GM21576 (cell line): ENCODE results near the gene RPRD1A.
"Not testable (repeated sequence)": the region's sequence is repeated elsewhere in the genome, so short reads cannot be mapped to it uniquely, and the experiment has no call there.

Experiments
- ATAC-seq: cut with Tn5 transposase; IDR thresholded peaks from one replicate; pipeline ENCODE4 v1.9.1; 2021; ENCODE audit warnings: mild to moderate bottlenecking, moderate library complexity; ENCODE audit not compliant: unreplicated experiment

The RPRD1A gene

GRCh38 chr18:36031903-36032302 lies 35.5 kb downstream of the RPRD1A start:
- no peak for ATAC-seq

GRCh38 chr18:36031407-36031806 lies 36.0 kb downstream of the RPRD1A start:
- no peak for ATAC-seq

GRCh38 chr18:36028859-36029258 lies 38.5 kb downstream of the RPRD1A start:
- no peak for ATAC-seq

DNA sequence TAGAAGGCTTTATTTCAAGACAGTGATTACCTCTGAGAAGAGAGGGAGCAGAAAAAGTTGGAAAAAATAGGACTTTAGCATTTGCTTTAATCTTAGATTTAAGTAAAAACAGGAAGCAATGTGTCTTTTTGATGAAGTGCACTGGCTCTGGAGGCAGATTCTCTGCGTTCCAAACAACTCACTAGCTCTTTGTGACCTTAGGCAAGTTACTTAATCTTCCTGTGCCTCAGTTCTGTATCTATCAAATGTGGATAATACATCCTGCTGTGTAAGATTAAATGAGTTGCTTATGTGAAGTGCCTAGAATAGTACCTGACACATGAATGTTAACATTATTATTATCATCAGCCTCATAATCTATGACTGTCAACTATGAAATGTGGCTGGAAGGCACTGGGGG lies 42.3 kb downstream of the RPRD1A start:
- ATAC-seq = no peak

- ATAC-seq = not testable (repeated sequence)
Measured at GRCh38 chr18:36024241-36024640, 43.1 kb downstream of the RPRD1A start.

DNA sequence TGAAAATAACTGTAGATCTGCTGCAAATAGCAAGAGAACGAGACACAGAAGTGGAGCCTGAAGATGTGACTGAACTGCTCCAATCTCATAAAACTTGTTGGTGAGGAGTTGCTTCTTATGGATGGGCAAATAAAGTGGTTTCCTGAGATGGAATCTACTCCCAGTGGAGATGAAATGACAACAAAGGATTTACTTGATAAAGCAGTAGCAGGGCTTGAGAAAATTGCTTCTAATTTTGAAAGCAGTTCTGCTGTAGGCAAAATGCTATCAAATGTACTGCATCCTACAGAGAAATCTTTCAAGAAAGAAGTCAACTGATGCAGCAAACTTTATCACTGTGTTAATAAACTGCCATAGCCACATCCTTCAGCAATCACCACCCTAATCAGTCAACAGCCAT lies 44.0 kb downstream of the RPRD1A start:
- ATAC-seq = no peak

DNA sequence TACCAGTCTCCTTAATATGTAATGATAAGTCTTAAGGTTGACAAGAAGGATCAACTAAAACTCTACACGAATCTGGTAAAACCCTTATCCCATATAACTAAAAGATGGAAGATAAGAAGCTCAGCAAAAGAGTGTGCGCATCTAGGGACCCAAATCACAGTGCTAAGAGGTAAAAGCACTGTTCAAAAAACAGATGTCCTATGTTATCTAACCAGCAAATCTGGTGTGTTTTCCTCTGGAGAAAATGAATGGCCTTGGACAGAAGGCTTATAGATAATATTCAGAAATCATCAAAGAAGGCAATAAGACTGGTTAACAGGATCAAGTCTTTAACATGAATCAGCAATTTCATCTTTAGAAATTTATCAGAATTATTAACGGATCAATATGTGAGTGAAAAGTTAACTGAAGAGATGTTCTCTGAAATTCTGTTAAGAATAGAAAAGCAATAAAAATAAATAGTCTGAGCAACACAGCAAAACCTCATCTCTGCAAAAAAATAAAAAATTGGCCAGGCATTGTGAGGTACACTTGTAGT lies 47.1 kb downstream of the RPRD1A start:
- ATAC-seq = no peak

- ATAC-seq = no peak
Measured at GRCh38 chr18:36017232-36017631, 50.1 kb downstream of the RPRD1A start.

DNA sequence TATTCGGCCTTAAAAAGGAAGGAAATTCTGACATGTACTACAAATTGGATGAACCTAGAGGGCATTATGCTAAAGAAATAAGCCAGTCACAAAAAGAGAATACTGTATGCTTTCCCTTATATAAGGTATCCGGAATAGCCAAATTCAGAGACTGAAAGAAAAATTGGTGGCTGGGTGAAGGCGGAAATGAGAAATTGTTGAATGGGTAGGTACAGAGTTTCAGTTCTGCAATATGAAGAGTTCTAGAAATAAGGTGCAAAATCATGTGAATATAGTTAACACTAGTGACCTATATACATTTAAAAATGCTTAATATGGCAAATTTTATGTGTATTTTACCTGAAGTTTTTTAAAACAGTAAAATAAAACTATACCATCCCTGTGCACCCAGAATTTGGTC lies 51.7 kb downstream of the RPRD1A start:
- ATAC-seq = peak; percentile 94

- no peak for ATAC-seq
Measured at GRCh38 chr18:36012891-36013290, 54.5 kb downstream of the RPRD1A start.

GRCh38 chr18:36009214-36009613 lies 58.1 kb downstream of the RPRD1A start:
- no peak for ATAC-seq

- no peak for ATAC-seq
Measured at GRCh38 chr18:36006997-36007396, 60.4 kb downstream of the RPRD1A start.

GRCh38 chr18:35999925-36000324 lies 67.4 kb downstream of the RPRD1A start:
- ATAC-seq = no peak

DNA sequence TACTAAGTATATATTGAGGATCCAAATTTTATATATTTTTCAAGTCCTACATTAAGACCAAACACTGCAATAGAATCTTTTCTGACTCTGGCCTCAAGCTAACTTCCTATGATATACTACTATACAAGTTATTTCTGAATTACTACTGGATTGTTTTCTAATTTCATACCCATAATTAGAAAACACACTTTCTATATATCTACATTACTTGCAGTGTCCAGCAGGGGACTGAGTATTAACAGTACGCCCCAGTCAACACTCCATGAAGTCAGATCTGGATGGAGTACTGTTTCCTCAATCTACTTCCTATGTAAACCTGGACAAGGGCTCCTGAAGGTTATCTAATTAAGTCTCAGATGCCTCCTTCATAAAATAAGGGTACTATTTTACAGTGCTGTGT lies 68.4 kb downstream of the RPRD1A start:
- ATAC-seq = no peak

GRCh38 chr18:35993013-35993412 lies 74.3 kb downstream of the RPRD1A start:
- ATAC-seq = no peak

DNA sequence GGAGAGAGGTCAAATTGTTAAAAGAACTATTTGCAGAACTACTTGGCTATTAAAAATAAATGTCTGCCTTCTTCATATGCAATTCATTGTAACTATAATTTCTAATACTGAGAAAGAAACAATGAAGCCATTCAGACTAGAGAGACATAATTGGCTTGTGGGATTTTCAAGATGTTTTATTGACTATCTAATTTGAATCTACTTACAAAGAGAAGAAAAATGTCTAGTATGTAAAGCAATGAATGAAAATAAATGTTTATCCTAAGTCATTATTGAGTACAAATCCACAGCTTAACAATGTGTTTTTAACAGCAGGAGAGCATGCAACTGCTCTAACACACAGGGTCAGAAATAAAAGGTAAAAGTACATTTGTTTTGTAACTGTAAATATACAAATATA lies 75.7 kb downstream of the RPRD1A start:
- ATAC-seq = no peak

DNA sequence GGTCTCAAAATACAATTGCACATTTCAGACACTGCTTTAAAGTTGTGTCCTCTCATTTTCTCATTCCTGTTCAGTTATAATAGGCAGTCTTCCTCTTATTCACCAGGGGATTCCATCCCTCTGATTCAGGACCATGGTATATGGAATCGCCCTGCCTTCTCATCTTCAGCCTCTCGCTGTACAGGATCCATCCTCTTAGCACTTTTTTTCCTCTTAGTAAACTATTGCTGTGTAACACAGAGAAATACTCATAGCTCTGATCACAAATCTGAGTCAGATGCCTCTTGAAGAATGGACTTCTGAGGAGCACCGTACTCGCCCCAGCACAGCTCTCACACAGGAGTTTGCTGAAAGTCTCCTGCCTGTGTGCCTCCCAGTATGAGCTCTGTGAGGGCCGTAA lies 83.5 kb downstream of the RPRD1A start:
- no peak for ATAC-seq

DNA sequence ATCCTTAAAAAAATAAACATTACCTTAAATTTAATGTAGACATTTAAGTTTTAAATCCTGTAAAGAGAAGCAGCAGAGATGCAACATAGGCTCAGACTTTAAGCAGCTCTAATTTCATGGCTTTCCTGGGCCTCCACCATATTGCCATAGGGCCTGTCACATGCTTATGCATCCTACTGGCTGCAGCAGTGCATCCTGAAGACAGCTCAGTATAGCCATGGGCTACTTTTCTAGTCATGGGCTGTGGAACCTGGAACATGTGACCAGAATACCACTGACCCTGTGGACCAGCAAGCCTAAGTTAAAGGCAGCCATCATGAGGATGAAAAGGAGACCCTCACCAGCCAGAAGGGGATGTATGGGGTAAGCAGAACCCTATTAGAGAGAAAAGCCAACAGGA lies 84.2 kb downstream of the RPRD1A start:
- no peak for ATAC-seq

- ATAC-seq = no peak
Measured at GRCh38 chr18:35982409-35983114, 84.8 kb downstream of the RPRD1A start.

GRCh38 chr18:35979112-35979511 lies 88.2 kb downstream of the RPRD1A start:
- ATAC-seq = no peak

DNA sequence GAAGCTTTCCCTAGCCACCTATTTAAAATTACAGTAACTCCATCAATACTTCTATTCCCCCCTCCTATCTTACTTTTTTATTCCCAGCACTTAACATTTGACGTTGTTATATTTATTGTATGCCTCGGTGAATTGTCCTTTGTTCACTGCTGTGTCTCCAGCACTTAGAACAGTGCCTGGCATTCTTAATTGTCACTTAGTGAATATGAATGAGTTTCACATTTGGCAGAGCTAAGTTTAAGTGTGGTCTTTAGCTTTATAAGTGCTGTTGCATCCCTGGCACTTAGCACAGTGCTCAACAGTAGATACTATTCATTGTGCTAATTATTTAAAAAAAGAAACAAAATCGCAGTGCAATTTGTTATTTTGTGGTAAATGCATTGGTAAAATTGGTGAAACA lies 93.2 kb downstream of the RPRD1A start:
- no peak for ATAC-seq

DNA sequence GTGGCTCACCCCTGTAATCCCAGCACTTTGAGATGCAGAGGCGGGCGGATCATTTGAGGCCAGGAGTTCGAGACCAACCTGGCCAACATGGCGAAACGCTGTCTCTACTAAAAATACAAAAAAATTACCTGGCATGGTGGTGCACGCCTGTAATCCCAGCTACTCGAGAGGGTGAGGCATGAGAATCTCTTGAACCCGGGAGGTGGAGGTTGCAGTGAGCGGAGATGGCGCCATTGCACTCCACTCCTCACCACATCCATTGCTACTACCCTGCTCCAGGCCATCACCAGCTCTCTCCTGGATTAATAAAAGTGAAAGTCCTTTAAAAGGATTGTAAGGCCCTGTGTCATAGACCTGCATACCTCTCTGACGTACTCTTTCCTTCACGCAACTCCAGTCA lies 93.7 kb downstream of the RPRD1A start:
- no peak for ATAC-seq
